Endometrial microvascular endothelial cells (primary cell): ENCODE data around the gene IFITM2. TPM values are rescaled to one million over a fixed set of nuclear protein-coding genes. Genes with fewer than 3 reads are reported as not detected.
"Not testable (repeated sequence)": the region's sequence is repeated elsewhere in the genome, so short reads cannot be mapped to it uniquely, and the experiment has no call there.

Experiments
- in situ Hi-C: cut with HindIII; loops from 2 replicates; pipeline ENCODE4 v1.10.0; 2017; ENCODE audit warnings: low sequenced_read_pairs, low pct_unique_long_range_greater_than_20kb; ENCODE audit errors: inconsistent ontology term
- total RNA-seq: library from RNA; depleted of rRNA; stranded (reverse); fragments of >200 nt; gene quantifications from one replicate; pipeline ENCODE4 v1.2.3, GENCODE V29; 2015; ENCODE audit errors: inconsistent ontology term

The IFITM2 gene
- total RNA-seq, 1 donor from 2014 or later = 233 TPM

DNA sequence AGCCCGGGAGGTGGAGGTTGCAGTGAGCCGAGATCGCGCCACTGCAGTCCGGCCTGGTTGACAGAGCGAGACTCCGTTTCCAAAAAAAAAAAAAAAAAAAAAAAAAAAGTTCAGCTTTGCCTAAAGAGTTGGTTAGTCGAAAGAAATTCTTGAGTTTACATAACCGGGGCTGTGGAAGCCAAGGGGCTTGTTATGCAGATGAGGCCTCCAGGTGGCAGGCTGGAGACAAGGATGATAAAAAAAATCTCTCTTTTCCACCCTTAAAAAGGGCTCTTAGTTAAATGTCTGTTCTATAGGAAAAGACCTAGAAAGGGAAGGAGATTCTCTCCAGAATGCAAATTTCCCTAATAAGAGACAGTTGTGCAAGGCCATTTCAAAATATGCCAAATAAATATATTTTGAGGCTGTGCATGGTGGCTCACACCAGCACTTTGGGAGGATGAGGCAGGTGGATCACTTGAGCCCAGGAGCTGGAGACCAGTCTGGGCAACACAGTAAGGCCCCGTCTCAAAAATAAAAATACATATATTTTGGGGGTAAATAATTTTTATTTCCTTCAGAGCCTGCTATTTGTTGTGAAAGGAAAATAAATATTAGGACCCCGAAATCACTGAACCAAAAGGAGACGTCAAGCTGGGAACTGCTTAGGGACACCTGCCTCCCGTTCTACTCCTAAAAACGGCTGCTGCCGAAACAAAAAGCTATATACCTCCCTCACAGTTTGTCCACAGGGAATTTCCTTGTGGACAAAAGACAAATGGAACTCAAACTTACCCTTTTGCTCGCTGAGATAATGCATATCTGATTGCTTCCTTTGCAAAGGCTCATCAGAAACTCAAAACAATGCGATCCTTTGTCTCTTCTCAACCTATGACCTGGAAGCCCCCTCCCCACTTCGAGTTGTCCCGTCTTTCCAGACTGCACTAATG lies 2.4 kb upstream of the IFITM2 start:
- in situ Hi-C loops = no loop called here

GRCh38 chr11:305844-306211 lies 1.8 kb upstream of the IFITM2 start:
- in situ Hi-C loops = no loop called here

GRCh38 chr11:306645-307371 lies 808 bp upstream of the IFITM2 start:
- in situ Hi-C loops = no loop called here

DNA sequence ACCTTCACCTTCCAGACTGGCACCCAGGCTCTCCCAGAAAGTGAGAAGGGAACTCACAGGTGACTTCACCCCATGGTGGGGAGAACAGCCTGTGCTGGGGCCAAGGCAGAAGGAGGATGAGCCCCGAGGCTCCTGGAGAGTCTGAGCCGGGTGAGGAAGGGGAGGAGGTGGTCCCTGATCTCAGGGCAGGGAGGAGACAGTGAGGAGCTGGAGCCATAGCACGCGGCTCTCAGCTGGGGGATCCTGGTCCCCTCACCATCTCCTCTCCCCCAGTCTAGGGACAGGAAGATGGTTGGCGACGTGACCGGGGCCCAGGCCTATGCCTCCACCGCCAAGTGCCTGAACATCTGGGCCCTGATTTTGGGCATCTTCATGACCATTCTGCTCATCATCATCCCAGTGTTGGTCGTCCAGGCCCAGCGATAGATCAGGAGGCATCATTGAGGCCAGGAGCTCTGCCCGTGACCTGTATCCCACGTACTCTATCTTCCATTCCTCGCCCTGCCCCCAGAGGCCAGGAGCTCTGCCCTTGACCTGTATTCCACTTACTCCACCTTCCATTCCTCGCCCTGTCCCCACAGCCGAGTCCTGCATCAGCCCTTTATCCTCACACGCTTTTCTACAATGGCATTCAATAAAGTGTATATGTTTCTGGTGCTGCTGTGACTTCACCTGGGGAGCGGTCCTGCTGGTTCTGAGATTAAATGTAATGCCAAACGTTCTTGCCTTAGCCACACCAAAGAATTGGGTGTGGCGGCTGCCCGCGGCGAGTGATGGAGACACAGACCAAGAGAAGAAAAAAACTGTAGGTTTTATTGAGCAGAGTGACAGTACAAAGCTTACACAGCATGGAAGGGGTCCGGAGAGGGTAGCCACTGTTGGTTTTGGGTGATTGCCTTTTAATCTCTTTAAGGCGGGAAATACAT lies 1.4 kb downstream of the IFITM2 start:
- in situ Hi-C loops = not testable (repeated sequence)

DNA sequence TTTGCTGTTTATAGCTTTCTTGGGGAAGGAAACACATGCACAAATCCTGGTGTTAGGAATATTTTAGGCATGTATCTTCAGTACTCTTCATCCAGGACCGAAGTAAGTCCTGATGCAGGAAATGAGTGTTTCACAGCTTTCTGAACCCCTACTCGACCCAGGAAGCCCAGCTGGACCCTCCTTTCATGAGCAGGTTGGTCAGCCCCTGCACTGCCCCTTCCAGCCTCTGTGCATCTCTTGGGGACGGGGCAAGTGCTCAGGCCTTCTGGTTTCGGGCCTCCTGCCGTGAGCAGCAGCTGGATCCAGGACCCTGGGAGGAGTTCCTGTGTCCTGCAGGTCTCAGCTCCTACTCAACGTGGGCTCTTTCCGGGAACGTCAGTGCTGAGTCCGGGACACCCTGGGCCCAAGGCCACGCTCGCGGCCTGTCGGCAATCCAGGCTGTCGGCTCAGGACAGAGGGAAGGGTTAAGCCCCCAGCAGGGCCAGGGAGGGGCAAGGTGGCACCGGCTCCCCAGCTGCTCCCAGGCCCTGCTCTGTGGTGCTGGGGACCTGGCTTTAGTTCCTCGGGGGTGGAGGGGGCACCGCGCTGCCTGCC lies 2.5 kb downstream of the IFITM2 start:
- in situ Hi-C loops = not testable (repeated sequence)

DNA sequence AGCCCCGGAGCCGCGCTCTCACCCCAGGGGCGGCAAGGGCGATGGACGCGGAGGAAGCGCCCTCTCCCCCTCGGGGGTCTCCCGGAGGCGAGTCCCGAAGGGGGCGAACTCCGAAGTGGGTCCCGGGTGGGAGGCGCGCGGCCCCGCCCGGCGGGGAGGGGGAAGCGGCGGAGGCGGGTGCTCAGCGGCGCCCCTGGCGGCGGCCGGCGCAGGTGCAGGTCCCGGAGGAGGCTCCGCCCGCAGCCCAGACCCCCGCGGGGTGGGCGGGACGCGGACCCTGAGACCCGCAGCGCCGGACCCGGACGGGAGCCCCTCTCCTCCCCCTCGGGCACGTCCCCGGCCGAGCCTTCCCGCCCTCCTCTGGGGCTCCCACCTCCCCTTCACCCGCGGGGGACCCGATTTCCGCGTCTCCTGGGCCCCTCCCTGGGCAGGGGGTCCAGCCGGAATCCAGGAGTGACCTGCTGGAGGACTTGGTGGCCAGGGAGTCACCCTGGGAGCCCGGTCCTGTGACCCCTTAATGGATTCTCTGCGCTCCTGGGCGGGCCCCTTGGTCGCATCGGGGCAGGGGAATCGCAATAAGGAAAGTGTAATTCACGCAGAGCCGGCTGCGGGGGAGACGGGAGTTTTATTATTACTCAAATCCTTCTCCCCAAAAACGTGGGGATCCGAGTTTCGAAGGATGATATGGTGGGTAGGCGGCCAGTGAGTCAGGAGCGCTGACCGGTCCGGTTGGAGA lies 3.6 kb downstream of the IFITM2 start:
- in situ Hi-C loops = not testable (repeated sequence)

DNA sequence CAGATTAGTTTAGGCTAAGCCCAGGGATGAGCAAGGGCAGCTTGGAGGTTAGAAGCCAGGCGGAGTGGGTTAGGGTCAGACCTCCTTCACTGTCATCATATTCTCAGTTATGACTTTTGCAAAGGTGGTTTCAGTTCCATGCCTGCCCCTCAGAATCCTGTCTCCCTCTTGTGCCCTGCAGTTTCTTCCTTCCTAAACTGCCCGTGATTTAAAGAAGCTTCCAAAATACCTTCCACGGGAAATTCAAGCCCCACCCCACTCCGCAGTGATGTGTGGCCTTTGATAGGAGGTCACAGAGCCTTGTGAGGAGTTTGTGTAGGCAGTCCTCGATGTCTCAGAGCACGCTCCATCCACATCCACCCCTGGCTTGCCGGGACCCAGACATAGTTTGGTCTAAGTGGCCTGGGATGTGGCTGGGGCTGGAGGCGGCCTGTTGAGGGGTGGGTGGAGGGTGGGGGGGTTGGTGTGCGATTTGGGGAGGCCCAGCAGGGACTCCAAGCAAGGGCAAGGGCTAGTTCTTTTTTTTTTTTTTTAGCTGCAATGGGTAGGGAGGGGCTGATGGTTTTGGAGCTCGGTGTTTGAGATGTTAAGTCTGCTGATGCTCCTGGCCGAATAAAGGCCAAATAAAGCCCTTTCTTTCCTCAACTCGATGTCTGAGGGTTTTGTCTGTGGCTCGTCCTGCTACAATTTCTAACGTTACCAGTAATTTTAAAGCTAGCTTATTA lies 4.6 kb downstream of the IFITM2 start:
- in situ Hi-C loops = no loop called here

DNA sequence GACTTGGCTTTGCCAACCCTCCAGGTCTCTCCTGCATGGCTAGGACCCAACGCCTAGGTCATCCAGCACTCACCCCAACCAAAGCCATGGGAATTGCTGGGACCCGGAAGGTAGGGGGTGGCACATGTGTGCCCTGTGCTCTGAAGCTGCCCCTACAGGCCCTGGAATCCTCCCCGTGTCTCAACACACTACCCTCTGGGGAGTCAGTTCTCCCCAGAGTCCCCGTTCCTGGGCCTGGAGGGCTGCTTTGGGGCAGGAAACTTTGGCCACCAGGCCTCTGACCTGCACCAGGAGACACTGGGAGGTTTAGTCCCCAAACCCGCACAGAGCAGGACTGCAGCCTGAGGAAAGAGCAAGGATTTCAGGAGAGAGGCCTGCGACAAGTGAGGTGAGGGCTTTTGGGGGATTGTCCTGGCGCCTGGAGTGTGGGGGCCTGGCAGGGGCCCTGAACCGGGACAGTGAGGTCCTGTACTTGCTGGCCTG lies 5.7 kb downstream of the IFITM2 start:
- in situ Hi-C loops = no loop called here

- in situ Hi-C loops = no loop called here
Measured at GRCh38 chr11:313787-314553, 6.4 kb downstream of the IFITM2 start, which contains the start of gene IFITM1. Gene IFITM1, plus strand, starts transcription at chr11:314040. Its CDS starts 131 bp downstream, at chr11:314171.

DNA sequence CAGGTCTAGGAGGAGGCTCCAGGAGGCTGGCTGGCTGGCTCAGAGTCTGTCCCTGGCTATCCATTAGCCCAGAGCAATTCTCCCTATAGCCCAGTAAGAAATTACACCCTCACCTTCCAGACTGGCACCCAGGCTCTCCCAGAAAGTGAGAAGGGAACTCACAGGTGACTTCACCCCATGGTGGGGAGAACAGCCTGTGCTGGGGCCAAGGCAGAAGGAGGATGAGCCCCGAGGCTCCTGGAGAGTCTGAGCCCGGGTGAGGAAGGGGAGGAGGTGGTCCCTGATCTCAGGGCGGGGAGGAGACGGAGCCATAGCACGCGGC lies 6.9 kb downstream of the IFITM2 start:
- in situ Hi-C loops = not testable (repeated sequence)

- in situ Hi-C loops = no loop called here
Measured at GRCh38 chr11:315051-315481, 7.5 kb downstream of the IFITM2 start.

- in situ Hi-C loops = no loop called here
Measured at GRCh38 chr11:315516-315994, 7.9 kb downstream of the IFITM2 start.

DNA sequence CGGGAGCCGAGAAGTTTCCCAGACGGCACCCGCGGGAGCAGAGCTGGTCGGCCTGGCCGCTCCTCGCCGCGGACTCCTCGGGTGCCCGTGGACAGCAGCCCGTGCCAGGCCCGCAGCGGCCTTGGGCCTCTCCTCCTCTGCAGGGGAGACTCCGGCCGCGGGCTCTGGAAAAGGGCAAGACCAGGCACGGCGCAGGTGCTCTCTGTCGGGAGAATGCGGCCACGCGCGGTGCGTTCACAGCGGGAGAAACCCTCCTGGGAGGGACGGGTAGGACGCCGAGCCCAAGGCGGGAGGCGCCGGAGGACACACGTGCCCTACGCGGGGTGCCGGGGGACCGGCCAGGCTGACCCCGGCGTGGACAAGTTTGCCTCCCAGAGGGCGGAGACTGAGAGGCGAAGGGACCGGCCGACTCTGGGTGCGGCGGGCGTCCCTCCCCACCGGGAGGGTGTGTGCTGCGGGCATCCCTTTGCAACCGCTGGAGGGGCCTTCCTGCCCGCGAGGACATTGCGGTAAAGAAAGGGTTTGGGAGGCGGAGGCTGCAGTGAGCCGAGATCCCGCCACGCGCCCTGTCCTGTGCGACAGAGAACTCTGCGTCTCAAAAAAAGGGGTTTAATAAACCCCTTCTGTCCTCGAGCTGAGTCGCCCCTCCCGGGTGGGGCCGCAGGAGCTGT lies 8.6 kb downstream of the IFITM2 start:
- in situ Hi-C loops = no loop called here

- in situ Hi-C loops = no loop called here
Measured at GRCh38 chr11:316891-317301, 9.3 kb downstream of the IFITM2 start.

GRCh38 chr11:317668-318404 lies 10.2 kb downstream of the IFITM2 start:
- in situ Hi-C loops = not testable (repeated sequence)
